ENCODE data around the gene FAM171A1. TPM values are rescaled to one million over a fixed set of nuclear protein-coding genes. Genes with fewer than 3 reads are reported as not detected.

Gene FAM171A1
- total RNA-seq, 2 donors from 2014 or later, result 36.5 to 39.0 TPM

DNA sequence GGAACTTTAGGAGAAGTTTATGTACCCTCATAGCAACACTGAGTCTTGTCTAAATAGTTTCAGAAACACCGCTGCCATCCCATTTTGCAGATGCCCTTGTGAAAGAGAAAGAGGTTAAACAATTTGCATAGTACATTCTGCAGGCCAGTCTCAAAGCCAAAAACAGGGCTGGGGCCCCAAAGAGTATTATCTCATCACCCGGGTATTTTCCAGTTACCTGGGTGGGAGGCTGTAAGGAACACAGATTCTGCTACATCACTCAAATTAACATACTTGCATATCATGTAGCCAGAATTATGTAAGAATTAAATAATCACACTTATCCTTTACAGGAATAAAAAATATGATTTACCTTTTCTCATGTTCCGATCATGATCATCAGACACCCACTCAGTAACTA lies 3.1 kb upstream of the FAM171A1 start:
- H3K27me3 Mint-ChIP-seq (ENCODE audit: insufficient read depth), result peaks cover 2% of the 10 kb centered on the region
- peak; percentile 59 for DNase-seq
- no peak overlapping the region for H3K9ac ChIP-seq (ENCODE audit: extremely low read depth, low read length, poor library complexity, severe bottlenecking)
- TF ChIP-seq, protein P1, sequence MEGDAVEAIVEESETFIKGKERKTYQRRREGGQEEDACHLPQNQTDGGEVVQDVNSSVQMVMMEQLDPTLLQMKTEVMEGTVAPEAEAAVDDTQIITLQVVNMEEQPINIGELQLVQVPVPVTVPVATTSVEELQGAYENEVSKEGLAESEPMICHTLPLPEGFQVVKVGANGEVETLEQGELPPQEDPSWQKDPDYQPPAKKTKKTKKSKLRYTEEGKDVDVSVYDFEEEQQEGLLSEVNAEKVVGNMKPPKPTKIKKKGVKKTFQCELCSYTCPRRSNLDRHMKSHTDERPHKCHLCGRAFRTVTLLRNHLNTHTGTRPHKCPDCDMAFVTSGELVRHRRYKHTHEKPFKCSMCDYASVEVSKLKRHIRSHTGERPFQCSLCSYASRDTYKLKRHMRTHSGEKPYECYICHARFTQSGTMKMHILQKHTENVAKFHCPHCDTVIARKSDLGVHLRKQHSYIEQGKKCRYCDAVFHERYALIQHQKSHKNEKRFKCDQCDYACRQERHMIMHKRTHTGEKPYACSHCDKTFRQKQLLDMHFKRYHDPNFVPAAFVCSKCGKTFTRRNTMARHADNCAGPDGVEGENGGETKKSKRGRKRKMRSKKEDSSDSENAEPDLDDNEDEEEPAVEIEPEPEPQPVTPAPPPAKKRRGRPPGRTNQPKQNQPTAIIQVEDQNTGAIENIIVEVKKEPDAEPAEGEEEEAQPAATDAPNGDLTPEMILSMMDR (conservative IDR thresholded peaks at IDR 0.05), result no peak
- no peak overlapping the region for H3K4me3 ChIP-seq (ENCODE audit: low read length)
- peaks cover 3% of the 10 kb centered on the region for H3K4me1 ChIP-seq (ENCODE audit: control insufficient read depth, insufficient read depth, low read length)
- peaks cover 13% of the 10 kb centered on the region for H3K4me1 Mint-ChIP-seq
- WGBS, 2 experiments (ENCODE audit: insufficient coverage in 1 of 2, insufficient read length in 1 of 2), result 93 to 100% methylated on average over 1 to 3 of the region's 3 CpGs
- H3K9me3 ChIP-seq (ENCODE audit: control insufficient read depth, low read length), result no peaks in the 10 kb centered on the region
- H3K27ac Mint-ChIP-seq, result peak overlapping the region; percentile 82
- H3K36me3 ChIP-seq (ENCODE audit: control insufficient read depth, insufficient read depth, low read length), result no peaks in the 10 kb centered on the region
- no peaks in the 10 kb centered on the region for H3K9me3 Mint-ChIP-seq
- no peaks in the 10 kb centered on the region for H3K36me3 Mint-ChIP-seq (ENCODE audit: low read depth)
- no peak overlapping the region for H3K27ac ChIP-seq (ENCODE audit: low read depth, low read length)
- H3K27me3 ChIP-seq (ENCODE audit: control insufficient read depth, insufficient read depth, low read length, poor library complexity, severe bottlenecking), result no peaks in the 10 kb centered on the region
- no peak overlapping the region for H3K4me3 Mint-ChIP-seq

DNA sequence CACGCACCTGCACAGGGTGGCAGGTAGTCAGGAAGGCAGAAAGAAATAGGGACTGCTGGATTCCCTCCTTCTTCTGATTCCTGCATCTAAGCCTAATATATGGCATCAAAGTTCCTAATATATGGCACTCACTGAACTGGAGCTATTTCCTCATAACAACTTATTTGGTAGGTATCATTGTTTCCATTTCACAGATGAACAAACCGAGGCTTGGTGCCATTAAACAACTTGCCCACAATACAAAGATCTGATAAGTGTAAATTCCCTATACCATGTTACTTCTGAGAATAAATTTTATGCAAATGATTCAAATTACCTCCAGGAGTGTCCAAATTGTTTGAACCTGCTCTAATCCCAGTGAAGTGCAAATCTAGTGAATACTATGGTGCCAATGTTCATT lies 2.1 kb upstream of the FAM171A1 start:
- Histone ChIP-seq H3K9me3 (ENCODE audit: control insufficient read depth, low read length) (no peaks in the 10 kb centered on the region), H3K36me3 (ENCODE audit: control insufficient read depth, insufficient read depth, low read length) (no peaks in the 10 kb centered on the region), H3K27me3 (ENCODE audit: control insufficient read depth, insufficient read depth, low read length, poor library complexity, severe bottlenecking) (no peaks in the 10 kb centered on the region), H3K27ac (ENCODE audit: low read depth, low read length) (no peak overlapping the region), H3K9ac (ENCODE audit: extremely low read depth, low read length, poor library complexity, severe bottlenecking) (no peak overlapping the region), H3K4me1 (ENCODE audit: control insufficient read depth, insufficient read depth, low read length) (peaks cover 4% of the 10 kb centered on the region), H3K4me3 (ENCODE audit: low read length) (no peak overlapping the region)
- Mint-ChIP-seq H3K27ac (no peak overlapping the region), H3K4me3 (no peak overlapping the region), H3K4me1 (peaks cover 21% of the 10 kb centered on the region), H3K9me3 (no peaks in the 10 kb centered on the region), H3K27me3 (ENCODE audit: insufficient read depth) (peaks cover 2% of the 10 kb centered on the region), H3K36me3 (ENCODE audit: low read depth) (no peaks in the 10 kb centered on the region)
- TF ChIP-seq, protein P1 (conservative IDR thresholded peaks at IDR 0.05), result no peak
- no peak for DNase-seq
- 92 to 100% methylated on average over 2 of the region's 2 CpGs for WGBS, 2 experiments (ENCODE audit: insufficient coverage in 1 of 2, insufficient read length in 1 of 2)

DNA sequence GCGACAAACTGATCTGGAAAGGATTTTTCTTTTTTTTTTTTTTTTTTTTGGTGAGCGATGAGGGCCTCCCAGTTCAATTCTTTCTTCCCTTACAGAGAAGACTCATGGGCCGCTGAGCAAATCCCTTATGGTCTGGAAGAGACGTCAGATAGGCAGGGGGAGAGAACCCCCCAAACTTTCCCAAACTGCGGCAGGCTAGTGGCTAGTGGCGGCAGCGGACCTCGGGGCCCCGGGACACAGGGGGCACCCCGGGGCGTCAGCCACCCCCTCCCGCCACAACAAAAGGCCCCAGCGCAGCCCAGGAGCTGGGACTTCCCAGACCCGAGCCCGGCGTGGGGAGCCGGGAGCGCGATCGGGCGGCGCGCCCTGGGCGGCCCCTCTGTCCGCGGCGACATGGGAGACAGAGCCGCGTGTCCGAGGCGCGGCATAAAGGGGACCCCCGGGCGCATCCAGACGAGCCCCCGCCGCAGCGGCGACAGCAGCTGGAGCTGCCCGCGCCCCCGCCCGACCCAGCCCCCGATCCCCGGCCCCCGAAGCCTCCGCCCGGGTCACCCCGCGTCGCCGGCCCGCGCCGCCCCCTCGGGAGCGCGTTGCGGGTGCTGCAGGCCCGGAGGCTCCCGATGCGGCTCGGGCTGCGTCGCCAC lies 755 bp downstream of the FAM171A1 start:
- Histone ChIP-seq H3K9me3 (ENCODE audit: control insufficient read depth, low read length) (no peaks in the 10 kb centered on the region), H3K4me3 (ENCODE audit: low read length) (peak overlapping the region; percentile 86), H3K27ac (ENCODE audit: low read depth, low read length) (peak overlapping the region; percentile 87), H3K36me3 (ENCODE audit: control insufficient read depth, insufficient read depth, low read length) (peaks cover 4% of the 10 kb centered on the region), H3K4me1 (ENCODE audit: control insufficient read depth, insufficient read depth, low read length) (peaks cover 4% of the 10 kb centered on the region), H3K9ac (ENCODE audit: extremely low read depth, low read length, poor library complexity, severe bottlenecking) (peak overlapping the region; percentile 83), H3K27me3 (ENCODE audit: control insufficient read depth, insufficient read depth, low read length, poor library complexity, severe bottlenecking) (no peaks in the 10 kb centered on the region)
- 0% methylated on average over 28 to 65 of the region's 65 CpGs for WGBS, 2 experiments (ENCODE audit: insufficient coverage in 1 of 2, insufficient read length in 1 of 2)
- peak; percentile 71 for DNase-seq
- Mint-ChIP-seq H3K36me3 (ENCODE audit: low read depth) (peaks cover 8% of the 10 kb centered on the region), H3K27me3 (ENCODE audit: insufficient read depth) (peaks cover 2% of the 10 kb centered on the region), H3K4me1 (peaks cover 22% of the 10 kb centered on the region), H3K4me3 (peak overlapping the region; percentile 87), H3K9me3 (no peaks in the 10 kb centered on the region), H3K27ac (peak overlapping the region; percentile 95)
- TF ChIP-seq, protein P1 (conservative IDR thresholded peaks at IDR 0.05), result no peak
